ENCODE results near the gene PARP15.

The PARP15 gene

GRCh38 chr3:122557356-122557755 lies 20.1 kb upstream of the PARP15 start:
- no peak overlapping the region for H3K4me3 ChIP-seq (ENCODE audit: low read depth, low read length)
- DNase-seq (ENCODE audit: low read depth): no peak
- TF ChIP-seq MAX (IDR thresholded peaks at IDR 0.05; ENCODE audit: low read depth, low read length) (no peak), MYC (IDR thresholded peaks at IDR 0.05; ENCODE audit: low read depth, low read length) (no peak), POLR2A (IDR thresholded peaks at IDR 0.05; ENCODE audit: extremely low read depth, insufficient read length) (no peak), CTCF (IDR thresholded peaks at IDR 0.05; ENCODE audit: low read depth, low read length) (no peak)

- no peak for DNase-seq (ENCODE audit: low read depth)
- no peak overlapping the region for H3K4me3 ChIP-seq (ENCODE audit: low read depth, low read length)
- TF ChIP-seq MYC (IDR thresholded peaks at IDR 0.05; ENCODE audit: low read depth, low read length): no peak
- TF ChIP-seq MAX (IDR thresholded peaks at IDR 0.05; ENCODE audit: low read depth, low read length): no peak
- TF ChIP-seq CTCF (IDR thresholded peaks at IDR 0.05; ENCODE audit: low read depth, low read length): no peak
- no peak for TF ChIP-seq POLR2A (IDR thresholded peaks at IDR 0.05; ENCODE audit: extremely low read depth, insufficient read length)
Observed at GRCh38 chr3:122558605-122559004, 18.8 kb upstream of the PARP15 start.

- DNase-seq (ENCODE audit: low read depth): no peak
- TF ChIP-seq POLR2A (IDR thresholded peaks at IDR 0.05; ENCODE audit: extremely low read depth, insufficient read length) (no peak), CTCF (IDR thresholded peaks at IDR 0.05; ENCODE audit: low read depth, low read length) (no peak), MYC (IDR thresholded peaks at IDR 0.05; ENCODE audit: low read depth, low read length) (no peak), MAX (IDR thresholded peaks at IDR 0.05; ENCODE audit: low read depth, low read length) (no peak)
- no peak overlapping the region for H3K4me3 ChIP-seq (ENCODE audit: low read depth, low read length)
Observed at GRCh38 chr3:122559906-122560305, 17.5 kb upstream of the PARP15 start.

GRCh38 chr3:122560680-122561079 lies 16.8 kb upstream of the PARP15 start:
- no peak for TF ChIP-seq MAX (IDR thresholded peaks at IDR 0.05; ENCODE audit: low read depth, low read length)
- TF ChIP-seq CTCF (IDR thresholded peaks at IDR 0.05; ENCODE audit: low read depth, low read length): peak; percentile 60
- TF ChIP-seq MYC (IDR thresholded peaks at IDR 0.05; ENCODE audit: low read depth, low read length): no peak
- TF ChIP-seq POLR2A (IDR thresholded peaks at IDR 0.05; ENCODE audit: extremely low read depth, insufficient read length): no peak
- peak; percentile 70 for DNase-seq (ENCODE audit: low read depth)
- no peak overlapping the region for H3K4me3 ChIP-seq (ENCODE audit: low read depth, low read length)

GRCh38 chr3:122562923-122563716 lies 14.3 kb upstream of the PARP15 start:
- DNase-seq (ENCODE audit: low read depth): no peak
- TF ChIP-seq POLR2A (IDR thresholded peaks at IDR 0.05; ENCODE audit: extremely low read depth, insufficient read length): no peak
- TF ChIP-seq CTCF (IDR thresholded peaks at IDR 0.05; ENCODE audit: low read depth, low read length): no peak
- TF ChIP-seq MYC (IDR thresholded peaks at IDR 0.05; ENCODE audit: low read depth, low read length): no peak
- no peak for TF ChIP-seq MAX (IDR thresholded peaks at IDR 0.05; ENCODE audit: low read depth, low read length)
- H3K4me3 ChIP-seq (ENCODE audit: low read depth, low read length): peak overlapping the region; percentile 63
